Esophagus muscularis mucosa (tissue), 4 donors: ENCODE results near the gene GCN1.
A peak's percentile ranks its signal among the peaks of the same experiment; 100 is the strongest.

Experiments used
- CTCF ChIP-seq, 3 experiments: fragments of 200-600 bp in 2 of 3; fragments of 450-650 bp in 1 of 3; sonication (generic) in 2 of 3; IDR thresholded peaks; one replicate each; pipeline ENCODE4 v1.5.1; 2017 to 2019; ENCODE audit warnings: antibody characterized with exemption in 3 of 3, mild to moderate bottlenecking in 2 of 3, moderate library complexity in 1 of 3
- EP300 ChIP-seq: sonication (generic); formaldehyde crosslinking; IDR thresholded peaks from one replicate; pipeline ENCODE4 v1.6.1; 2017; ENCODE audit warnings: antibody characterized with exemption
- POLR2A ChIP-seq: fragments of 450-650 bp; IDR thresholded peaks from one replicate; pipeline ENCODE4 v1.6.1; 2017; ENCODE audit warnings: antibody characterized with exemption, moderate library complexity, mild to moderate bottlenecking, low read depth
- POLR2AphosphoS5 ChIP-seq, 2 donors: sonication (generic); formaldehyde crosslinking; IDR thresholded peaks; one replicate each; pipeline ENCODE4 v1.6.1; 2017; ENCODE audit warnings: antibody characterized with exemption in 2 of 2

- TF ChIP-seq CTCF (IDR thresholded peaks at IDR 0.05) = peak in 1 of 3 experiments; percentile 17
- peak; percentile 89 to 96 for TF ChIP-seq POLR2AphosphoS5 (IDR thresholded peaks at IDR 0.05)
- peak; percentile 80 for TF ChIP-seq POLR2A
- TF ChIP-seq EP300 = no peak
Measured at GRCh38 chr12:120194534-120195395, at the start of gene GCN1.
